Progenitor cell of endocrine pancreas (in vitro differentiated cells): ENCODE measurements around the gene AKAP8. TPM values are rescaled to one million over a fixed set of nuclear protein-coding genes. Genes with fewer than 3 reads are reported as not detected.
A peak's percentile ranks its signal among the peaks of the same experiment; 100 is the strongest.
"Not testable (repeated sequence)": the region's sequence is repeated elsewhere in the genome, so short reads cannot be mapped to it uniquely, and the experiment has no call there.

Experiments used
- DNase-seq: peaks from one replicate; pipeline ENCODE4 v3.0.0; 2021; ENCODE audit warnings: low spot score; ENCODE audit not compliant: unreplicated experiment
- H3K27ac Mint-ChIP-seq: 2 replicates; pipeline ENCODE4 v1.8.0; 2021; ENCODE audit warnings: mild to moderate bottlenecking, moderate library complexity, mixed read lengths
- H3K27me3 Mint-ChIP-seq: 2 replicates; pipeline ENCODE4 v1.8.0; 2021; ENCODE audit warnings: mixed read lengths
- H3K36me3 Mint-ChIP-seq: 2 replicates; pipeline ENCODE4 v1.8.0; 2022; ENCODE audit warnings: mixed read lengths; ENCODE audit not compliant: insufficient read depth
- H3K4me1 Mint-ChIP-seq: 2 replicates; pipeline ENCODE4 v1.8.0; 2021; ENCODE audit warnings: low read depth, mixed read lengths
- H3K4me3 Mint-ChIP-seq: 2 replicates; pipeline ENCODE4 v1.8.0; 2021; ENCODE audit warnings: low read depth, mild to moderate bottlenecking, moderate library complexity, mixed read lengths
- H3K9me3 Mint-ChIP-seq: 2 replicates; pipeline ENCODE4 v1.8.0; 2021; ENCODE audit warnings: low read depth, mixed read lengths
- total RNA-seq: library from RNA; stranded (reverse); gene quantifications from 2 replicates; pipeline ENCODE4 v1.2.1, GENCODE V29; 2021
- TF ChIP-seq, protein P1 (sequence below): fragments of 200-600 bp; sonication (generic); IDR thresholded peaks from one replicate; pipeline ENCODE4 v1.5.0; 2021; ENCODE audit warnings: antibody characterized with exemption, mild to moderate bottlenecking; ENCODE audit not compliant: unreplicated experiment

AKAP8 gene
- total RNA-seq, 1 donor from 2014 or later: 44.0 TPM

GRCh38 chr19:15337202-15337601 is 42.4 kb downstream of the AKAP8 start:
- DNase-seq: no peak
- H3K9me3 Mint-ChIP-seq: no peaks in the 10 kb centered on the region
- no peak overlapping the region for H3K27ac Mint-ChIP-seq
- H3K36me3 Mint-ChIP-seq: peaks cover 1% of the 10 kb centered on the region
- no peaks in the 10 kb centered on the region for H3K27me3 Mint-ChIP-seq
- TF ChIP-seq, protein P1, sequence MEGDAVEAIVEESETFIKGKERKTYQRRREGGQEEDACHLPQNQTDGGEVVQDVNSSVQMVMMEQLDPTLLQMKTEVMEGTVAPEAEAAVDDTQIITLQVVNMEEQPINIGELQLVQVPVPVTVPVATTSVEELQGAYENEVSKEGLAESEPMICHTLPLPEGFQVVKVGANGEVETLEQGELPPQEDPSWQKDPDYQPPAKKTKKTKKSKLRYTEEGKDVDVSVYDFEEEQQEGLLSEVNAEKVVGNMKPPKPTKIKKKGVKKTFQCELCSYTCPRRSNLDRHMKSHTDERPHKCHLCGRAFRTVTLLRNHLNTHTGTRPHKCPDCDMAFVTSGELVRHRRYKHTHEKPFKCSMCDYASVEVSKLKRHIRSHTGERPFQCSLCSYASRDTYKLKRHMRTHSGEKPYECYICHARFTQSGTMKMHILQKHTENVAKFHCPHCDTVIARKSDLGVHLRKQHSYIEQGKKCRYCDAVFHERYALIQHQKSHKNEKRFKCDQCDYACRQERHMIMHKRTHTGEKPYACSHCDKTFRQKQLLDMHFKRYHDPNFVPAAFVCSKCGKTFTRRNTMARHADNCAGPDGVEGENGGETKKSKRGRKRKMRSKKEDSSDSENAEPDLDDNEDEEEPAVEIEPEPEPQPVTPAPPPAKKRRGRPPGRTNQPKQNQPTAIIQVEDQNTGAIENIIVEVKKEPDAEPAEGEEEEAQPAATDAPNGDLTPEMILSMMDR: no peak
- no peak overlapping the region for H3K4me3 Mint-ChIP-seq
- H3K4me1 Mint-ChIP-seq: peaks cover 2% of the 10 kb centered on the region

GRCh38 chr19:15335992-15336391 is 43.6 kb downstream of the AKAP8 start:
- not testable (repeated sequence) for H3K9me3 Mint-ChIP-seq, DNase-seq, H3K27me3 Mint-ChIP-seq, H3K4me3 Mint-ChIP-seq, H3K36me3 Mint-ChIP-seq, H3K4me1 Mint-ChIP-seq
- H3K27ac Mint-ChIP-seq: peak overlapping the region; percentile 69

- Mint-ChIP-seq H3K4me1 (peaks cover 27% of the 10 kb centered on the region), H3K4me3 (peak within 1 kb of the TSS; percentile 98), H3K9me3 (no peaks in the 10 kb centered on the region), H3K27me3 (no peaks in the 10 kb centered on the region), H3K36me3 (peaks cover 1% of the 10 kb centered on the region), H3K27ac (peak within 1 kb of the TSS; percentile 98)
- TF ChIP-seq, protein P1: no peak
- peak; percentile 65 for DNase-seq
These were observed 47.1 kb downstream of the AKAP8 start, which contains the start of gene BRD4 for GRCh38 chr19:15332311-15332996. Gene BRD4 (minus strand): TSS chr19:15332539. CDS start chr19:15273099, 59,440 bp downstream.

- Mint-ChIP-seq H3K9me3 (no peaks in the 10 kb centered on the region), H3K36me3 (peaks cover 1% of the 10 kb centered on the region), H3K4me1 (peaks cover 32% of the 10 kb centered on the region), H3K27me3 (no peaks in the 10 kb centered on the region), H3K4me3 (peak overlapping the region; percentile 98), H3K27ac (peak overlapping the region; percentile 98)
- TF ChIP-seq, protein P1: no peak
- peak; percentile 20 for DNase-seq
These were observed 47.9 kb downstream of the AKAP8 start for GRCh38 chr19:15331419-15332310.

GRCh38 chr19:15330801-15331418 is 48.7 kb downstream of the AKAP8 start:
- no peak for DNase-seq
- Mint-ChIP-seq H3K27me3 (no peaks in the 10 kb centered on the region), H3K36me3 (no peaks in the 10 kb centered on the region), H3K4me1 (peaks cover 34% of the 10 kb centered on the region), H3K27ac (peak overlapping the region; percentile 98), H3K4me3 (peak overlapping the region; percentile 98), H3K9me3 (no peaks in the 10 kb centered on the region)
- TF ChIP-seq, protein P1: no peak
